HG03135 (cell line): ENCODE results near the gene PCGF1.
"Not testable (repeated sequence)": the region's sequence is repeated elsewhere in the genome, so short reads cannot be mapped to it uniquely, and the experiment has no call there.

ENCODE experiments used
- ATAC-seq: cut with Tn5 transposase; IDR thresholded peaks from one replicate; pipeline ENCODE4 v1.9.1; 2021; ENCODE audit warnings: mild to moderate bottlenecking, moderate library complexity; ENCODE audit not compliant: unreplicated experiment

PCGF1 gene

GRCh38 chr2:74499940-74500577 lies 7.4 kb downstream of the PCGF1 start:
- no peak for ATAC-seq

GRCh38 chr2:74499267-74499939 lies 8.1 kb downstream of the PCGF1 start, which contains the start of gene LBX2:
Gene LBX2 (minus strand): TSS chr2:74499603. CDS start chr2:74499537, 66 bp downstream.
- ATAC-seq: no peak

DNA sequence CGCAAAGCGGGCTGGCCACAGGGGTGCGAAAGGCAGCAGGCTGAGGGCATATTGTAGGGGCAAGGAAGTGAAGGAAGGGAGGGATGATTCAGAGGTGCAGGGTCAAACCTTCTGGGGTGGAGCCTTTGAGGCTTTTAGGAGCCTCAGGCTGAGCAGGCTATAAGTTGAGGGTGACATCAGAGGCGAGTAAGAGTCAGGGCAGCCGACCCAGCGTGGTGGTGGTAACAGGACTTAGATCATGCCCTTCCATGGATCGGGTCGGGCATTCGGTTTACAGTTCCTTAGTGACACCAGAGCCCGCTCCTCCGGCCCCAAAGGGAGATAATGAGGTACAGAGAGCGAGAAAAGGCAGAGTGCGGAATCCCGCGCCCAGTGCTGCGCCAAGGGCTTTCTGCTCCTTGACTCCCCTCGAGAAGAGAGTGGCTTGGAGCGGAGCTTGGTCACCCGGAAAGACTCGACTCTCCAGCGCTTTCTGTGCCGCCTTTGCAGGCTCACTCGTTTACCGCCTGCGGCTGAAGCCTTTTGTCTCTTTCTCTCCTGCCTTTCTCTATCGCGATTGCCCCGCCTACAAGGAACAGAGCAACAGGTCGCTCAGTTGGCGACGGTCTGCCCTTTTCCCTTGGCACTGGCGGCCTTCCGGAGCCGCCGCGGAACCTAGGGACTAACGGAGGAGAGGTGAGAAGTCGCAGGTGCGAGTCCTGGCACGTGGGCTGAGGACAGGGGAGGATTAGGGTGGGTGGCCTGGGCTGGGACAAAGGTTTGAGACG lies 8.8 kb downstream of the PCGF1 start:
- no peak for ATAC-seq

DNA sequence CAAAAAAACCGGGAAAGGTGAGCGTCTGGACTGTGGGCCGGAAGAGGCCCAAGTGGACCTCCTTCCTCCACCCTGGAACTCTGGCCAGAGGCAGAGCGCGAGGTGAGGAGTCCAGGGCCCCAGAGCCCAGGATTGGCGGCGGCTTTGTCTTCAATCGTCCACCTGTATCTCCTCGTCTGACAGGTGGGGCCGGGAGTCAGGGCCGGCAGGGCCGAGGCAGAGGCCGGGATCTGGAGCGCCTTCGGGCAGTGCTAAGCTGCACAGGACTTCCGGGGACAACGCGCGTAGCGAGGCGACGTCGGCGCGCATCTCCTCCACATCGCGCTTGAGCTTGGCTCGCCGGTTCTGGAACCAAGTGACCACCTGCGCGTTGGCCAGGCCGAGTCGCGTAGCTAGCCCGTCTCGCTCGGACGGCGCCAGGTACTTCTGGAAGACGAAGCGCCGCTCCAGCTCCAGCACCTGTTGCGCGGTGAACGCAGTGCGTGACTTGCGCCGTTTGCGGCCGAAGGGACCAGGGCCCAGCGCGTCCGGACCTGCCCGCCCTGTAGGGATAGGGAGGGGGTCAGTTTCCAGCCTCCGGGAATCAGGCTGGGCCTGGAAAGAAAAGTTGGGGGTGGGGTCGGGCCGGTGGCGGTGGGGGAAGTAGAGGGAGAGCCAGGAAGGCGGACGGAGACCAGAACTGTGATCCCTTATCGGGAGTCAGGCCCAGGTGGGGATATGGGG lies 9.6 kb downstream of the PCGF1 start:
- ATAC-seq: no peak

DNA sequence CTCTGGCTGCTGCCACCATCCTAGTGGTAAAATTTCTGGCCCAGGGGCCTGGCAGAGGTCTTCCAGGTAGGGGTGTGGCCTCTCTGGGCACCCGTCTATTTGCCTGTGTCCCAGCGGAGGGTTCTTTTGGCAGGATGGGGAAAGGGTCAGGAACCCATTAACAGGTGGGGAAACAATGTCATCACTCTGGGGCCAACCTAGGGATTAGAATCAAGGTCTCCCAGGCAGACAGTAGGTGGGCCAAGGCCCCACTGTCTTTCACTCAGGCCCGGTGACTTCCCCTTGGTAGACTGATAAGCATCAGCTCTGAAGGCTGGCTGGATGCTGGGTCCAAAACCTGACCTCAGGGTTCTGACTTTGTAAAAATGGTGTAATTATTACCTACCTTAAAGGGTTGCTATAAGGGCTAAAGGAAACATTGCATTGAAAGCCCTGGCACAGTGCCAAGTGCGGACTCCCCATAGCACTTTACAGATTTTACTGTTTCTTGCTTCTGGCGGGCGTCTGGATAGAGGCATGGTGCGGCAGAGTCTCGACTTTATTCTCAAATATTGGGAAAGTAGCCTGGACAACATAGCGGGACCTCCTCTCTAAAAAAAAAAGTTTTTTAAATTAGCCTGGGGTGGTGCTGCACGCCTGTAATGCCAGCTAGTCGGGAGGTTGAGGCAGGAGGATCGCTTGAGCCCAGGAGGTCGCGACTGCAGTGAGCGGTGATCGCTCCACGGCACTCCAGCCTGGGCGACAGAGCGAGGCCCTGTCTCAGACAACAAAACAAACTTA lies 10.3 kb downstream of the PCGF1 start:
- no peak for ATAC-seq

DNA sequence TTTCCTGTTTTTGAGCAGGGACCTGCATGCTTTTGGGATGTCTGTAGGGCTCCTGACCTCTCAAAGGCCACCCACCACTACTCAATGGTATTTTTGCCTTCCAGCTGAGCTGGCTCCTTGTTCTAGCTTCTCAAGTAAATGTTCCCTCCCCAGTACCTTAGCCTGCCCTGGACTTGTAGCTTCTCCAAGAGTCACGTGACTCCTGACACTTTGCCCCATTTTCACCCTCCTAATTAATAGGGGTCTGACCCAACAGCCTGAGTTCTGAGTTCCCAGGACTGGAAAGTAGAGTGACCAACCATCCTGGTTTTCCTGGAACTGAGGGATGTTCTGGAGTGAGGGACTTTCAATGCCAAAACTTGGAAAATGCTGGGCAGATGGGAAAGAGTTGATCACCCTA lies 12.1 kb downstream of the PCGF1 start:
- no peak for ATAC-seq

DNA sequence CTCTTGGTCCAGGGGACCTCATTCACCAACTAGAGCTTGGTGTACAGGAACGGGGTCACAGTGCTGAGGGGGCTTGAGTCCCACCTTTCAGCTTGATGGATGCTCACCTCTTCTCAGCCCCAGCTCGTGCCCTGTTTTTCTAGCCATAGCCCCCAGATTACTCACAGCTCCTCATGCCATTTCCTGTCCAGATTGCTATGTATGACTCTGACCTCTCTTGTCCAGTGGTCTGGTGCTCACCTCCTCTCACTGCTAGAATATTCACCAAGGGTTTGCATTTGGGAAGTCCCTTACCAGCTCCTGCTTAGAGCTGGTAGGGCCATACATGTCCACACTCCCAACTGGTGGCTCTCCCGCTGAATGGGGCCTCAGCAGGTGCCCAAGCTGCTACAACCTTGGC lies 13.9 kb downstream of the PCGF1 start:
- no peak for ATAC-seq

GRCh38 chr2:74491648-74492544 lies 15.6 kb downstream of the PCGF1 start:
- no peak for ATAC-seq

GRCh38 chr2:74489906-74490305 lies 17.6 kb downstream of the PCGF1 start:
- ATAC-seq: no peak

GRCh38 chr2:74488643-74489481 lies 18.6 kb downstream of the PCGF1 start:
- ATAC-seq: no peak

DNA sequence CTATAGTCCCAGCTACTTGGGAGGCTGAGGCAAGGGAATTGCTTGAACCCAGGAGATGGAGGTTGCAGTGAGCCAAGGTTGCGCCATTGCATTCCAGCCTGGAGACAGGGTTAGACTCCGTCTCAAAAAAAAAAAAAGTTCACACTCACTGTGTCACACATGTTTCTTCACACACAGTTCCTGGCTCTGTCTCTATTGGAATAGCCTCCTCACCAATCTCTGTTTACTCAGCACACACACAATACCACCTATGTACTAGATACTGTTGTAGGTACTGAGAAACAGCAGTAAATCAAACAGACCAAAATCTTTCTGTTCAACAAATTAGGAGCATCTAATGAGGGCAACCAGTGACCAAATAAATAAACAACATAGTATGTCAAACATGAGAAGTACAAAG lies 21.4 kb downstream of the PCGF1 start:
- ATAC-seq: no peak

GRCh38 chr2:74483675-74484164 lies 23.8 kb downstream of the PCGF1 start:
- not testable (repeated sequence) for ATAC-seq

- peak; percentile 86 for ATAC-seq
Observed at GRCh38 chr2:74482801-74483674, 24.5 kb downstream of the PCGF1 start, which contains the start of the genes CCDC142 and TTC31. Gene CCDC142 (minus strand): TSS chr2:74482998. CDS start chr2:74482837, 161 bp downstream. Gene TTC31 (plus strand): TSS chr2:74483081. CDS start chr2:74483096, 15 bp downstream.

GRCh38 chr2:74481961-74482800 lies 25.3 kb downstream of the PCGF1 start:
- peak; percentile 41 for ATAC-seq

GRCh38 chr2:74481431-74481830 lies 26.1 kb downstream of the PCGF1 start:
- no peak for ATAC-seq

- ATAC-seq: no peak
Observed at GRCh38 chr2:74474899-74475298, 32.6 kb downstream of the PCGF1 start.
